ENCODE data around the gene PGAM2.
A peak's percentile ranks its signal among the peaks of the same experiment; 100 is the strongest.

PGAM2 gene

GRCh38 chr7:44050915-44051560 is 14.3 kb downstream of the PGAM2 start:
- no peak for TF ChIP-seq CTCF (IDR thresholded peaks at IDR 0.05; ENCODE audit: insufficient read depth, low read length, missing control alignments)
- ChIA-PET CTCF (interaction anchor here (1.4 kb wide), 2 partner anchors 12 to 15 kb away, joined by 3 read pairs; no protein-coding TSS in a partner anchor), POLR2A (no interaction called here)
- H3K4me3 ChIP-seq (ENCODE audit: low read depth, low read length): no peak overlapping the region
- no peak for DNase-seq (ENCODE audit: low read depth, low spot score)

- CTCF ChIA-PET: interaction anchor here (1.4 kb wide), 1 partner anchor 16 kb away, joined by 3 read pairs; no protein-coding TSS in a partner anchor
- no peak overlapping the region for H3K4me3 ChIP-seq (ENCODE audit: low read depth, low read length)
- TF ChIP-seq CTCF (IDR thresholded peaks at IDR 0.05; ENCODE audit: insufficient read depth, low read length, missing control alignments): no peak
- DNase-seq (ENCODE audit: low read depth, low spot score): no peak
- POLR2A ChIA-PET: no interaction called here
These were observed 15.0 kb downstream of the PGAM2 start for GRCh38 chr7:44050121-44050914.

- CTCF ChIA-PET: interaction anchor here (1.0 kb wide), 1 partner anchor 28 kb away, joined by 4 read pairs; no protein-coding TSS in a partner anchor
- H3K4me3 ChIP-seq (ENCODE audit: low read depth, low read length): no peak overlapping the region
- TF ChIP-seq CTCF (IDR thresholded peaks at IDR 0.05; ENCODE audit: insufficient read depth, low read length, missing control alignments): no peak
- DNase-seq (ENCODE audit: low read depth, low spot score): no peak
- POLR2A ChIA-PET: no interaction called here
These were observed 17.2 kb downstream of the PGAM2 start for GRCh38 chr7:44048031-44048795.

- DNase-seq (ENCODE audit: low read depth, low spot score): no peak
- POLR2A ChIA-PET: no interaction called here
- CTCF ChIA-PET: interaction anchor here (1.2 kb wide), 1 partner anchor 518 kb away, joined by 3 read pairs; no protein-coding TSS in a partner anchor
- H3K4me3 ChIP-seq (ENCODE audit: low read depth, low read length): no peak overlapping the region
- no peak for TF ChIP-seq CTCF (IDR thresholded peaks at IDR 0.05; ENCODE audit: insufficient read depth, low read length, missing control alignments)
These were observed 18.9 kb downstream of the PGAM2 start for GRCh38 chr7:44046321-44047061.

- ChIA-PET POLR2A (no interaction called here), CTCF (interaction anchor here (0.6 kb wide), 1 partner anchor 169 kb away, joined by 3 read pairs; no protein-coding TSS in a partner anchor)
- no peak for DNase-seq (ENCODE audit: low read depth, low spot score)
- TF ChIP-seq CTCF (IDR thresholded peaks at IDR 0.05; ENCODE audit: insufficient read depth, low read length, missing control alignments): no peak
- peak overlapping the region; percentile 94 for H3K4me3 ChIP-seq (ENCODE audit: low read depth, low read length)
These were observed 19.9 kb downstream of the PGAM2 start for GRCh38 chr7:44045226-44046014.
